Hematopoietic multipotent progenitor cell treated with erythropoietin and hydrocortisone succinate and interleukin-3 and kit ligand, for 17 days (in vitro differentiated cells): ENCODE results near the gene CBX1.

Source experiments
- DNase-seq: peaks from one replicate; pipeline ENCODE4 v3.0.0-alpha.2; 2015; ENCODE audit warnings: low spot score

Gene CBX1

DNA sequence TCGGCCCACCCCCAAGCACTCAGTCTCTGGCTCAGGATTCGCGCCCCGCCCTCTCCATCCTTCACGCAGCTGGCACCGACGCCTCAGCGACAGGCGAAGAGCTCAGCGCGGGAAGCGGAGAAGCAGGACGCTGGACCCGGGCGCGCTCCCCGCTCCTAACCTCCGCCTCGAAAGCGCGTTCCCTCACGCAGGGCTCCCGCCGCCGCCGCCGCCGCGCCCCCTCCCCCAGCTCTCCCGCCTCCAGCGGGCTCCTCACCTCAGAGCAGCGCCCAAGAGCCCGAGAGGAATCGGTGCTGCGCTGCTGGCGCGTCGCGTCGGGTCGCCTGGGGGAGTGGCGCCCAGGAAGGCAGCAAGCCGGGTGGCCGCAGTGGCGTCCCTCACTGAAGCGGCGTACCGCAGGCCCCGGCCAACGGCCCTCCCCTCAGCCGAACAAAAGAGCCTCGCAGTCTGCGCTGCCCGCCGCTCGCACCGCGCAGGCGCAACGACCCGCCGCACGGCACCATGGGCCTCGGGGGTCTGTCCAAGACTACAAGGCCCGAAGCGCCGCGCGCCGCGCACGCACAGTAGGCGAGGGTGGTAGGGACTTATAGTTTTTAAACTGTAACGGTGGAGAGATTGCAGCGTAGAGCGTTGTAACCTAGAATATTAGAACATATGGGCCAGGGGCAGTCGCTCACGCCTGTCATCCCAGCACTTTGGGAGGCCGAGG is at the start of gene CBX1:
Gene CBX1 (minus strand): TSS at position 467 of the 709 bp plus-strand sequence. CDS start 24,474 bp downstream, outside the sequence.
- peak; percentile 53 for DNase-seq

GRCh38 chr17:48150597-48151001 is 49.3 kb upstream of the CBX1 start:
- no peak for DNase-seq

GRCh38 chr17:48149787-48150463 is 48.6 kb upstream of the CBX1 start:
- DNase-seq: no peak

DNA sequence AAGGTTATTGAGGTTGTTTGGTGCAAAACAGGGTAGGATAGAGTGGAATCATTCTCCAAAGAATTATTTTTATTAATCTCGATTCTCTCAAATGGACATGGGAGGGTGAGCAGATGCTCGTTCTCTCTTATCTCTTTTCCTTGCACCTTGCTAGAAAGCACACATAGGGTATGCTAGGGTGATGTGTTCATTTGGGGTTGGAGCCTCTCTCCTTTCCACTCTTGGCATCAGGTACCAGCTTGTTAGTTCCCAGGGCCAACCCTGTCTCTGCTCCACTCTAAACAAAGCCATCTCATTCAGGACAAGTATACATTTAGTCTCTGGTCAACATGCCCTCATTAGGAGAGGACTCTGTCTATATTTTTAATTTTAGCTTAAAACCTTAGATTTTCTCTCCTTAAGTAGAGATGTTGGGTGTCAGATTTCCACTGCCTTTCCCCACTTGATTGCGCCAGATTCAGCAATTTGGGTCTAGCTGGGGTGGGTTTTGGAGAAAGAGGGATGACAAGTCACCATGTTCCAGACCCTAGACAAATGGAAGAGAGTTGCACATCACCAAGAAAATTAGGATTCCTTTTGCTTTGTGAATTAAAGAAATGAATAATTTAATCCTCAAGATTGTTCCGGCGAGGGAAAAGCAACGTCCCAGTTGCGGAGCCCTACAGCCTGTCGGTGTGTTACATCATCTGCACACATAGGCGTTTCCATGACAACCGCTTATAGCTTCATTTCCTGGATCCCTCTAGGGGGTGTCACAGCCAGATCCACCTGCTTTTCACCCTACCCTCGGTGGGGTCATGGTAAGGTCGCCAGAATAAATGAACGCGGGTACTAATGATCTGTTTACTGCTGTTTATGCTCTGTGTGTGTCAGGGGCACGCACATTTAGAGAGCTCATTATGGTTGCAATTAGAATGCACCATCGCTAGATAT is 47.8 kb upstream of the CBX1 start:
- no peak for DNase-seq

GRCh38 chr17:48148029-48148770 is 46.9 kb upstream of the CBX1 start:
- DNase-seq: no peak

DNA sequence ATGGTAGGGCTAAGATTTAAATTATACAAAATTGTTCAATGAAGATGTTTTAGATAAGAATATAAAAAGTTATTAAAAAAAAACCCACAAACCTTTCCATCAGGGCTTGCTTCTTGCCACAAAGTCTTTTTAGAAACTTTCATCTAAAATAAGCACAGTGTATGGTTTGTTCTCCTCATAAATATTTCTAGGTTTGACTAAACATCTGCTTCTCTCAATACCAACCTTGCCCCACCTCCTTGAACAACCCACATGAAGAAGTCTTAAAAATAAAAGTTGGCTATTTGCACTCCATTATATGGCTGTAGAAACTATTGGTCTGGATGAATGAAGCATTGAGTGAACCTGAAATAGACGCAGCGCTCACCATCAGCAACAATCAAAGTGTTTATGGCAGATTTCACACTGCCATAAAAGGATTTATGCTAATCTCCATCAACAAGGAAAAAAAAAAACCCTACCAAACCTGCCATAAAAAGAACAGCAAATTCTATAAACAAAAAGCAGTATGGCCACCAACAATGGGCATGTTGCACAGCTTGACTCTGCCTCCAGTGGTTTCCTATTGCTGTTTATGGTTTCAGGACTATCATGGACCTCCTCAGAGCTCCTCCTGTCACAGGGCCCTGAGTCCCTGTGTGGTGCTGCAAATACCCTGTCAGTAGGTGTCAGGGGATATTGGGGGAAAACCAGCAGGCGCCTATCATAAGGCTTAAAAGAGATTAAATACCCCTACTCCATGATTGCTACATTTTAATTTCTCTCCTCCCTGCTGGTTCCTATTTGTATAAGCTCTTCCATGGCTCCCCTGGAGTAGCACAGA is 43.9 kb upstream of the CBX1 start:
- no peak for DNase-seq

- no peak for DNase-seq
Measured at GRCh38 chr17:48144231-48144630, 43.0 kb upstream of the CBX1 start.

- no peak for DNase-seq
Measured at GRCh38 chr17:48143629-48144028, 42.4 kb upstream of the CBX1 start.

- no peak for DNase-seq
Measured at GRCh38 chr17:48139944-48140343, 38.7 kb upstream of the CBX1 start.

DNA sequence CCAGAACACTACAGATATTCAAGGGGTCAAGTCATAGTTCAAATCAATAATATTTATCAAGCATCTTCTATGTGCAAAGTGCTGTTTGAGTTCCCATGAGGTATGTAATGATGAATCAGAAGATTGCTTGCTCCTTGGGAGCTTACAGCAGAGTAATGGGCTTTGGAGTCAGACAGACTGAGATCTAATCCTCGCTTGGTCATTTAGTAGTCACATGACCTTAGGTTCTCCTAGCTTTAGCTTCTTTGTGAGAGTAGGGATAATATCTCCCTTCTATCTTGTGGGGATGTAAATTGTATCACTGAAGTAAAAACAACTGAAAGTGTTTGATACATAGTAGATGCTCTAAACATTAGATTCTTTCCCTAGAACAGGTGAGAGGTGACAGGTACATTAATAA is 36.4 kb upstream of the CBX1 start:
- DNase-seq: no peak

DNA sequence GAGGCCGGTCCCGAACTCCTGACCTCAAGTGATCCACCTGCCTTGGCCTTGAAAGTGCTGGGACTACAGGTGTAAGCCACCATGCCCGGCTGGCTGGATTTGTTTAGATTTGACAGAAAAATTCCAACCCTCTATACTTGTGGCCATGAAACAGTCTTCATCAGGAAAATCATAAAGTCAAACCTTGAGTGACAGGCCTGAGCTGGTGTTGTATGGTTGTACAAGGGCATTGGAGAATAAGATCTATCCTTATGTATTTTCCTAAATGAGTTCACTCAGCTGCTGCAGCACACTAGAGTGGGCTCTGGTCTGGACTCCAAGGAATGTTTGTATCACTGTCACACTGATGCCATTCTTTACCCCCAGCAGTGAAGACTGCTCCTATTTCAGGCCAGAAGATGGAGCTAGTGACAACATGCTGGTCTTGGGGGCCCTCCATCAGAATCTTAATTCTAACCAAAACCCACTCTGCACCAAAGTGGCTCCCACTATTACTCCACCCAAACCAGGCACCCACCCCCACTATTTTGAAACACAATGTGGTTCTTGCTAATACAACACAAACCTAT is 33.7 kb upstream of the CBX1 start:
- DNase-seq: no peak

- DNase-seq: no peak
Measured at GRCh38 chr17:48132385-48132784, 31.1 kb upstream of the CBX1 start.

DNA sequence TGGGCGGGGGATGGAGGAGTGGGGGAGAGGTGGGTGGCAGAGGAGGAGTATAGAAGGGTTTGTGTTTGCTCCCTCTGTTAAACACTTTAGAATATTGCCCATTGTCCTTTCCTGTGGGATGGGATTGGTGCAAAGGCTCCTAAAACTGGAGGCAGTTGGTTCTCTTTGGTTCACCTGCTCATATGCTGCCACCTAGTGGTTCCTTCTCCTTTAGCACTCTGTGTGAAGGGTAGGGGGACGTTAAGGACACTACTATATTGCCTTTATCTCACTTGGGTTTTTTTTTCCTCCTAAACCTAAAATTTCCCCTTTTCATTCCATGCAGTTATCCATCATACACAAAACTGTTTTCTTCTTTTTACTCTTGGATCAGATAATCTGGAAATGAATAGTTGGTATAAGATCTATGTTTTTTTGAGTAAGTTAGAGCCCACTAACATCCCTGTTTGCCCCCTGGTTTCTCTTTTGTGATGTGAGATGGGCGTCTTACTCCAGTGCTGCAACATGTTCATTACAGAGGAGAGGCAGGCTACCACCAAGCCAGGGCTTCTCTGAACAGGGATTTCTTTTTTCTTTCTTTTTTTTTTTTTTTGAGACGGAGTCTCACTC is 30.0 kb upstream of the CBX1 start:
- peak; percentile 78 for DNase-seq

GRCh38 chr17:48129981-48130380 is 28.7 kb upstream of the CBX1 start:
- no peak for DNase-seq

- no peak for DNase-seq
Measured at GRCh38 chr17:48128400-48128799, 27.1 kb upstream of the CBX1 start.

GRCh38 chr17:48127371-48128051 is 26.2 kb upstream of the CBX1 start:
- no peak for DNase-seq

DNA sequence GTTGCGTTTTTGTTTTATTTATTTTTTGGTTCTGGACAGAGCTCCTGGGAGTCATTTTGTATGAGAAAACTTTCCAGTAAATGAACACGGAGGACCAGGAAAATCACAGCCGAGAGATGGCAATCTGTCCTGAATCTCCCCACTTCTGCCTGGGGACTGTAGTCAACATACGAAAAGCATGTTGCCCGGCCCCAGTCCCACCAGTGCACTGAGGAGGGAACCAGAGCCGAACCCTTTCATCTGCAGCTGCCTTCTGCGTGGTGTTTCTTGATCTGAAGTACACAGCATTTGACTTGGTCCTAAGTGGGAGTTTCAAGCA is 25.2 kb upstream of the CBX1 start:
- DNase-seq: no peak

GRCh38 chr17:48125829-48126531 is 24.7 kb upstream of the CBX1 start:
- no peak for DNase-seq

DNA sequence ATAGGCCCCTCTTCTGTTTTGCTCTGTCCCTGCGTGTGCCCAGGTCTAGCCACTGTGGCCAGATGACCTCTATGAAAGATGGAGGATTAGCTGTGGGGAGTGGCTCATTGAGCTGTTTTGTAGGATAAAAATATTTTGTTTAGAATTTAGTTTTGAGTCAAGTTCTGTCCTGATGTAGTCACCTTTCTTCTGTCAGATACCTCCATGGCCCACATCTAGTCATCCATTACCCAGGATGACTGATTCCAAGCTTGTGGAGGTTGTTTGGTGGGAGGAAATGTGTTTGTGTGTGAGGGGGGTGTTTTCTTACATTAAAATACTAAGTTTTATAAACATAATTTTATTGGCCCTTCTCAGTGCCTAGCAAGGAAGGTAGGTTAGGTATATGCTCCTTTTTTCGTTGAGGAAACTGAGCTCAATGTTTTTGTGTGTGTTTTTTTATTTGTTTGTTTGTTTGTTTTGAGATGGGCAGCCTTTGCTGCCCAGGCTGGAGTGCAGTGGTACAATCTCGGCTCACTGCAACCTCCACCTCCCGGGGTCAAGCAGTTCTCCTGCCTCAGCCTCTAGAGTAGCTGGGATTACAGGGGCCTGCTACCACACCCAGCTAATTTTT is 22.6 kb upstream of the CBX1 start:
- DNase-seq: no peak
